ENCODE results near the gene GRIK4. TPM values are rescaled to one million over a fixed set of nuclear protein-coding genes. Genes with fewer than 3 reads are reported as not detected.

The GRIK4 gene
- total RNA-seq, 1 donor from 2014 or later, result not detected

DNA sequence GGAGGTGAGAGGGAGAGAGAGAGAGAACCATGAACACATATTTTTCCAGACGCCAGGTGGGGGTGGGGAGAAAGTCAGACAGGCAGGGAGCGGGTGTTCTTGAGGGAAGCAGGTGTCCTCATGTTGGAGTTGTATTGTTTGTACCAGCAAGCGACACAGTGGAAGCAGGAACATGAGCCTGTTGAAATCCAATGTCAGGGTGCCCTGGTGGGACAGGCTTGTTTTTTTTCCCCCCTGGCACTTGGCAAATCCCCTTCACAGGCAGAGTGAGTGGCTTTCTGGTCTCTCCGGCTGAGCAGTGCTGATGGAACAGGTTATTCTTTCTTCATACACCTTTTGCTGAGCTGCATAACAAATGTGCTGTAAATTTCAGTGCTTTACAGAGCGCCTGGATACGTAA lies 125.6 kb downstream of the GRIK4 start:
- H3K36me3 ChIP-seq, result no peaks in the 10 kb centered on the region
- no peak overlapping the region for H3K4me3 ChIP-seq
- TF ChIP-seq, protein P1, sequence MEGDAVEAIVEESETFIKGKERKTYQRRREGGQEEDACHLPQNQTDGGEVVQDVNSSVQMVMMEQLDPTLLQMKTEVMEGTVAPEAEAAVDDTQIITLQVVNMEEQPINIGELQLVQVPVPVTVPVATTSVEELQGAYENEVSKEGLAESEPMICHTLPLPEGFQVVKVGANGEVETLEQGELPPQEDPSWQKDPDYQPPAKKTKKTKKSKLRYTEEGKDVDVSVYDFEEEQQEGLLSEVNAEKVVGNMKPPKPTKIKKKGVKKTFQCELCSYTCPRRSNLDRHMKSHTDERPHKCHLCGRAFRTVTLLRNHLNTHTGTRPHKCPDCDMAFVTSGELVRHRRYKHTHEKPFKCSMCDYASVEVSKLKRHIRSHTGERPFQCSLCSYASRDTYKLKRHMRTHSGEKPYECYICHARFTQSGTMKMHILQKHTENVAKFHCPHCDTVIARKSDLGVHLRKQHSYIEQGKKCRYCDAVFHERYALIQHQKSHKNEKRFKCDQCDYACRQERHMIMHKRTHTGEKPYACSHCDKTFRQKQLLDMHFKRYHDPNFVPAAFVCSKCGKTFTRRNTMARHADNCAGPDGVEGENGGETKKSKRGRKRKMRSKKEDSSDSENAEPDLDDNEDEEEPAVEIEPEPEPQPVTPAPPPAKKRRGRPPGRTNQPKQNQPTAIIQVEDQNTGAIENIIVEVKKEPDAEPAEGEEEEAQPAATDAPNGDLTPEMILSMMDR (IDR thresholded peaks at IDR 0.05), result no peak
- no peak overlapping the region for H3K27ac ChIP-seq
- H3K27me3 ChIP-seq, result no peaks in the 10 kb centered on the region
- no peak for DNase-seq (ENCODE audit: low spot score in 2 of 2)
- intact Hi-C loops (cut with DNase I), result no loop called here
- no peaks in the 10 kb centered on the region for H3K9me3 ChIP-seq
- H3K4me1 ChIP-seq, result no peaks in the 10 kb centered on the region

- no peaks in the 10 kb centered on the region for H3K4me1 ChIP-seq
- TF ChIP-seq, protein P1 (IDR thresholded peaks at IDR 0.05), result no peak
Measured at GRCh38 chr11:120642196-120642894, 130.8 kb downstream of the GRIK4 start.

GRCh38 chr11:120643284-120643683 lies 131.7 kb downstream of the GRIK4 start:
- Histone ChIP-seq H3K9me3 (no peaks in the 10 kb centered on the region), H3K4me1 (no peaks in the 10 kb centered on the region), H3K27me3 (no peaks in the 10 kb centered on the region), H3K36me3 (no peaks in the 10 kb centered on the region), H3K4me3 (no peak overlapping the region), H3K27ac (no peak overlapping the region)
- TF ChIP-seq, protein P1 (IDR thresholded peaks at IDR 0.05), result no peak
- DNase-seq (ENCODE audit: low spot score in 2 of 2), result no peak
- intact Hi-C loops (cut with DNase I), result no loop called here

More at GRCh38 chr11:120642196-120642894, 130.8 kb downstream of the GRIK4 start:
- DNase-seq (ENCODE audit: low spot score in 2 of 2), result no peak
- Histone ChIP-seq H3K27me3 (no peaks in the 10 kb centered on the region), H3K9me3 (no peaks in the 10 kb centered on the region), H3K4me3 (no peak overlapping the region), H3K36me3 (no peaks in the 10 kb centered on the region), H3K27ac (no peak overlapping the region)
- intact Hi-C loops (cut with DNase I), result no loop called here

DNA sequence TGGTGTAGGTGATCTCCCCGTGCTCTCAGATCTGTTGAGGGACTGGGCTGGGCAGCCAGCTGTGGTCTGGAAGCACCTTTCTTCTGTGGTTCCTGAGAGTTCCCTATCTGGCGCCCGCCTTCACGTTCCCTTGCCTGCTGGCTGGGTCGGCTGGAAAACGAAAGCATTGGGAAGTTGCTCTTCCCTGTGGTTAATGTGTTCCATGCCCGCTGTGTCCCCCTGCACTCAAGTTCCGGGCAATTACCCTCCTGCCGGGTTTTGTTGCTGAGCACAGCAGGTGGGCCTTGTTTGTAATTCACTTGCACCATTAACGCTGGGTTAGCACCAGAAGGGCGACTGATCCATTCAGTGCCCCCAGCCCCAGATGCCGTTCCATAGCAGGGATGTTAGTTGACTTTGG lies 134.1 kb downstream of the GRIK4 start:
- H3K27me3 ChIP-seq, result no peaks in the 10 kb centered on the region
- TF ChIP-seq, protein P1 (IDR thresholded peaks at IDR 0.05), result no peak
- no peaks in the 10 kb centered on the region for H3K9me3 ChIP-seq
- H3K36me3 ChIP-seq, result no peaks in the 10 kb centered on the region
- H3K4me3 ChIP-seq, result no peak overlapping the region
- no peaks in the 10 kb centered on the region for H3K4me1 ChIP-seq
- no peak for DNase-seq (ENCODE audit: low spot score in 2 of 2)
- no peak overlapping the region for H3K27ac ChIP-seq
- intact Hi-C loops (cut with DNase I), result no loop called here

DNA sequence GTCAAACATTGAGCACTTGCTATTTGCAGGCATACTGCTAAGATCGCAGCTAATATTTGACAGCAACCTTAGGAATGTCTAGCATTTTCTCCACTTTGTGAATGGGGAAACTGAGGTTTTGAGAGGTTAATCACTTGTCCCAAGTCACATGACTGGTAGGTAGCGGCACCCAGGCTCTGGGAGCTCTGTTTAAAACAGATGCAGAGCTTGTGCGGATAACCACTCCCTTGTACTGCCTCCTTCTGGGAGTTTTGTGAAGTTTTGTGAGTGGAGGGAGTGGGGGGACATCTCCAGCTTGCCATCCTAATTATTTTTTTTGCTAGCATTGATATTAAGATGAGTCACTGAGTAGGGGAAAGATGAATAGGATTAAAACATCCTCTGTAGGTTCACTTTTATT lies 134.7 kb downstream of the GRIK4 start:
- DNase-seq (ENCODE audit: low spot score in 2 of 2), result no peak
- no peaks in the 10 kb centered on the region for H3K4me1 ChIP-seq
- intact Hi-C loops (cut with DNase I), result no loop called here

More for the DNA sequence above, 134.7 kb downstream of the GRIK4 start:
- Histone ChIP-seq H3K27me3 (no peaks in the 10 kb centered on the region), H3K9me3 (no peaks in the 10 kb centered on the region), H3K36me3 (no peaks in the 10 kb centered on the region), H3K4me3 (no peak overlapping the region), H3K27ac (no peak overlapping the region)
- TF ChIP-seq, protein P1 (IDR thresholded peaks at IDR 0.05), result no peak
